Heart right ventricle (tissue), 16 donors: Measurements from ENCODE around the gene SLC46A3. TPM values are rescaled to one million over a fixed set of nuclear protein-coding genes. Genes with fewer than 3 reads are reported as not detected.

Experiments used
- ATAC-seq, 8 donors: fragments of 200-7000 bp; cut with Tn5 transposase; one replicate each; pipeline ENCODE4 v1.9.1; 2020; ENCODE audit warnings: mild to moderate bottlenecking in 8 of 8, moderate library complexity in 8 of 8, moderate number of reproducible peaks in 1 of 8
- DNase-seq, 2 donors: peaks; one replicate each; pipeline ENCODE4 v3.0.0-alpha.2; 2020
- H3K27ac ChIP-seq, 10 donors: fragments of 200-600 bp; sonication (generic) in 2 of 10; one replicate each; pipeline versions ENCODE4 v1.5.0 to v1.8.0; 2020 to 2022; ENCODE audit warnings: mild to moderate bottlenecking in 3 of 10
- H3K27me3 ChIP-seq, 7 donors: fragments of 200-600 bp; one replicate each; pipeline ENCODE4 v1.8.0; 2021 to 2022; ENCODE audit warnings: mild to moderate bottlenecking in 2 of 7
- H3K36me3 ChIP-seq, 9 donors: fragments of 200-600 bp; sonication (generic) in 1 of 9; one replicate each; pipeline versions ENCODE4 v1.5.0 to v1.8.0; 2020 to 2022; ENCODE audit warnings: mild to moderate bottlenecking in 2 of 9
- H3K4me1 ChIP-seq, 9 donors: fragments of 200-600 bp; sonication (generic) in 1 of 9; one replicate each; pipeline versions ENCODE4 v1.5.0 to v1.8.0; 2020 to 2022; ENCODE audit warnings: mild to moderate bottlenecking in 4 of 9
- H3K4me3 ChIP-seq, 10 donors: fragments of 200-600 bp; sonication (generic) in 2 of 10; one replicate each; pipeline versions ENCODE4 v1.5.0 to v1.8.0; 2020 to 2022; ENCODE audit warnings: mild to moderate bottlenecking in 7 of 10, moderate library complexity in 2 of 10
- H3K9me3 ChIP-seq, 11 donors: fragments of 200-600 bp in 10 of 11; sonication (generic) in 2 of 11; one replicate each; pipeline versions ENCODE4 v1.5.0 to v1.8.0; 2013 to 2022; ENCODE audit warnings: mild to moderate bottlenecking in 2 of 11, control low read depth in 1 of 11, moderate library complexity in 1 of 11
- CTCF ChIP-seq, 9 donors: fragments of 200-600 bp; sonication (generic) in 2 of 9; IDR thresholded peaks; one replicate each; pipeline versions ENCODE4 v1.5.0 to v1.8.0; 2021 to 2022; ENCODE audit warnings: antibody characterized with exemption in 9 of 9, mild to moderate bottlenecking in 5 of 9, moderate library complexity in 1 of 9
- WGBS, 2 donors: extraction: QIAGEN DNeasy Blood & Tissue Kit; methylation state at CpG; one replicate each; pipeline ENCODE4 v1.1.7; 2013; ENCODE audit warnings: inconsistent platforms in 1 of 2; 5-methylcytosine and 5-hydroxymethylcytosine counted together
- intact Hi-C, 10 donors: fragments of 100-400 bp; cut with DNase I; formaldehyde crosslinking; loops; one replicate each; pipeline versions ENCODE4 v1.11.1 to v1.14.2; 2022
- polyA plus RNA-seq, 2 donors: library from polyadenylated mRNA; stranded (reverse); fragments of 200-250 nt; gene quantifications; one replicate each; pipeline ENCODE4 v1.2.3, GENCODE V29; 2013
- total RNA-seq, 10 donors: library from RNA; stranded (reverse); fragmentation: NEBNext Ultra II Directional in 3 of 10; extraction: Animal tissue kit (Norgen Biotek cat#: 25700) in 3 of 10; gene quantifications; one replicate each; pipeline versions ENCODE4 v1.2.1 to v1.2.4, GENCODE V29; 2021 to 2023
- donor health status: Arrhythmogenic right ventricular cardiomyopathy.
- donor health status: ischemic (EF 13 %, LVEDD 7.1; RV severe dilation, severe dysfunction).
- donor health status: healthy with polysubstance abuse.
- donor health status: DM: no; HTN: yes; CAD: no.
- donor health status: DM: no; HTN: no; CAD: no.
- donor health status: ischemic (EF 25% LVEDD 6.9; RV normal size, moderate dysfunction).
- donor health status: ischemic (EF 25% LVEDD 5.7; RV mildly dilated, moderate dysfunction).
- donor health status: healthy.
- donor health status: DM: yes; HTN: yes; CAD: no.
- donor health status: Ischemic cardiomyopathy.
- donor health status: ischemic (EF 35%, LVEDD 5.7; RV mildly dilated, moderate dysfunction).
- donor health status: nonischemic (EF 11% LVEDD 7.7; RV severe dilation, severe dysfunction).
- donor health status: DM: yes; HTN: yes; CAD: no.
- donor health status: PGD.
- donor health status: ischemic (EF 29% LVEDD 5.4; RV normal size, mild dysfunction).
- donor health status: nonischemic (EF 23%, LVEDD 6.1; RV moderate dilation, normal function).

SLC46A3 gene
- total and polyA plus RNA-seq, 12 donors, result 9.1 to 19.3 (median 13.0) TPM

DNA sequence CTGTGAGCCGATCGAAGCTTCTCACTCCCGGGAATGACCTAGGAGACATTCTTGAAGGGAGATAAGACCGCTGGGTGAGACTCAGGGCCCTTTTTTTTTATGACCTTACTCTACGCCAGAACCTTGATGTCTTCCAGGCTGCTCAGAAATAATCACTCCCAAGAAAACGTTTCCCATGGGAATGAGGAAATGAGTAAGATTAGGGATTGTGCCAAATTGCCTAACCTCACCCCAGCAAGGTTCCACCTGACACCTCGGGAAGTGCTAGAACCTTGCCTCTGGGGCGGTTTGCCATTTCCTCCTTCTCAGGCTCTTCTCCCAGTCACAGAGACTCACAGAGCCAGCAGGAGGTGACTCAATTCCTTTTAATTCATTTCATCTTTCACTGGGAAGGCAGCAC is 2.3 kb downstream of the SLC46A3 start:
- peak overlapping the region; percentile 56 to 100 (median 98) for H3K27ac ChIP-seq

DNA sequence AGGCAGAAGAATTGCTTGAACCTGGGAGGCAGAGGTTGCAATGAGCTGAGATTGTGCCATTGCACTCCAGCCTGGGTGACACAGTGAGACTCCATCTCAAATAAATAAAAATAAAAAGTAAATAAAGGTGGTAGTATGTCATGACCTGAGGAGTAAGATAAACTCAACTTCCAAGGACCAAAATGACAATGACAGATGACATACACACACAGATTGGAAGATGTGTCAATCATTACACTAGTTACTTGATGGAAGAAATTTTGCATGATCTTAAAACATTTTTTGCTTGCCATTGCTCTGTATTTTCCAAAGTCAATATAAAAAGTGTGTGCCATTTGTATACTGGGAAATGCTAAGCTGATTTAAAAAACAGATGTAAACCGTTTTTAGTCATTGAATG is 4.1 kb downstream of the SLC46A3 start:
- 60 to 69% methylated on average over 1 of the region's 1 CpG for WGBS, 2 donors
- intact Hi-C loops, result loop anchor here in 6 of 10 donors (5.0 to 10.0 kb wide), 6 partner anchors 38 to 83 kb away; partner anchors contain the start of gene POMP (in 1 of the 6)
- no peaks in the 10 kb centered on the region for H3K27me3 ChIP-seq
- H3K4me3 ChIP-seq, result no peak overlapping the region
- DNase-seq (no peak), ATAC-seq (no peak)
- no peaks in the 10 kb centered on the region for H3K9me3 ChIP-seq
- TF ChIP-seq CTCF (IDR thresholded peaks at IDR 0.05), result no peak
- peaks cover 0 to 41% (median 10%) of the 10 kb centered on the region in 9 donors for H3K36me3 ChIP-seq
- peak overlapping the region in 5 of 10 donors; percentile 8 to 100 (median 99) for H3K27ac ChIP-seq
- H3K4me1 ChIP-seq, result peaks cover 6 to 47% (median 35%) of the 10 kb centered on the region in 9 donors

More for the DNA sequence above, 2.3 kb downstream of the SLC46A3 start:
- Histone ChIP-seq H3K4me3 (peak overlapping the region in 4 of 10 donors; percentile 0 to 29 (median 10)), H3K4me1 (peaks cover 6 to 51% (median 39%) of the 10 kb centered on the region in 9 donors), H3K27me3 (no peaks in the 10 kb centered on the region), H3K36me3 (peaks cover 0 to 23% (median 0%) of the 10 kb centered on the region in 9 donors), H3K9me3 (no peaks in the 10 kb centered on the region)
- ATAC-seq, result peak in 5 of 8 donors; percentile 3 to 64 (median 30)
- intact Hi-C loops, result loop anchor here in 6 of 10 donors (2.0 to 10.0 kb wide), 6 partner anchors 36 to 81 kb away; partner anchors contain the start of gene POMP (in 2 of the 6)
- 21 to 25% methylated on average over 8 of the region's 8 CpGs for WGBS, 2 donors
- no peak for TF ChIP-seq CTCF (IDR thresholded peaks at IDR 0.05)
- DNase-seq, result peak in 1 of 2 donors; percentile 74

- Histone ChIP-seq H3K4me1 (peaks cover 0 to 25% (median 4%) of the 10 kb centered on the region in 9 donors), H3K27ac (no peak overlapping the region), H3K36me3 (peaks cover 0 to 69% (median 10%) of the 10 kb centered on the region in 9 donors), H3K4me3 (no peak overlapping the region), H3K9me3 (no peaks in the 10 kb centered on the region), H3K27me3 (no peaks in the 10 kb centered on the region)
- ATAC-seq (no peak), DNase-seq (no peak)
- no peak for TF ChIP-seq CTCF (IDR thresholded peaks at IDR 0.05)
- intact Hi-C loops, result loop anchor here in 2 of 10 donors (5.0 to 10.0 kb wide), 3 partner anchors 43 to 85 kb away; no protein-coding TSS in a partner anchor
- 89 to 90% methylated on average over 4 of the region's 4 CpGs for WGBS, 2 donors
Observed at GRCh38 chr13:28710161-28710560, 8.6 kb downstream of the SLC46A3 start.

GRCh38 chr13:28707629-28708427 is 10.9 kb downstream of the SLC46A3 start:
- no peaks in the 10 kb centered on the region for H3K27me3 ChIP-seq
- peaks cover 0 to 78% (median 19%) of the 10 kb centered on the region in 9 donors for H3K36me3 ChIP-seq
- H3K9me3 ChIP-seq, result no peaks in the 10 kb centered on the region
- H3K27ac ChIP-seq, result peak overlapping the region in 1 of 10 donors; percentile 46
- intact Hi-C loops, result no loop called here
- DNase-seq (no peak), ATAC-seq (peak in 6 of 8 donors; percentile 26 to 73 (median 53))
- H3K4me3 ChIP-seq, result no peak overlapping the region
- WGBS, 2 donors, result 88 to 92% methylated on average over 5 of the region's 5 CpGs
- H3K4me1 ChIP-seq, result peaks cover 0 to 31% (median 0%) of the 10 kb centered on the region in 9 donors
- TF ChIP-seq CTCF (IDR thresholded peaks at IDR 0.05), result no peak
